H1 (cell line): ENCODE results near the gene TAS2R13. TPM values are rescaled to one million over a fixed set of nuclear protein-coding genes. Genes with fewer than 3 reads are reported as not detected.

Experiments
- CHD7 ChIP-seq: fragments of 300-600 bp; sonication (generic); IDR thresholded peaks from 2 replicates; pipeline ENCODE4 v1.7.1; 2012; ENCODE audit warnings: low read length, moderate library complexity, mild to moderate bottlenecking, inconsistent platforms; ENCODE audit not compliant: insufficient replicate concordance
- CREB1 ChIP-seq: IDR thresholded peaks from 2 replicates; pipeline ENCODE4 v1.6.1; 2012; ENCODE audit warnings: inconsistent platforms
- EZH2 ChIP-seq: fragments of 200-600 bp; sonication (generic); IDR thresholded peaks from 2 replicates; pipeline ENCODE4 v1.7.1; 2012; ENCODE audit warnings: low read depth, mild to moderate bottlenecking, moderate library complexity, low read length, inconsistent platforms; ENCODE audit not compliant: severe bottlenecking
- POU5F1 ChIP-seq: IDR thresholded peaks from 2 replicates; pipeline ENCODE4 v1.6.1; 2011; ENCODE audit warnings: low read depth, mild to moderate bottlenecking, low read length, moderate library complexity
- RXRA ChIP-seq: IDR thresholded peaks from 2 replicates; pipeline ENCODE4 v1.6.1; 2011; ENCODE audit warnings: low read depth, mild to moderate bottlenecking, low read length, moderate library complexity; ENCODE audit not compliant: insufficient read depth
- SP2 ChIP-seq: IDR thresholded peaks from 2 replicates; pipeline ENCODE4 v1.6.1; 2012; ENCODE audit warnings: mild to moderate bottlenecking, low read length, inconsistent platforms
- polyA plus RNA-seq, 7 experiments: library from polyadenylated mRNA; depleted of rRNA in 3 of 7; stranded (reverse) in 5 of 7; unstranded in 2 of 7; fragments of >200 nt in 5 of 7; fragments of 200-250 nt in 2 of 7; gene quantifications; 1 replicate in 5 of 7; 2 replicates in 1 of 7; 4 replicates in 1 of 7; pipeline versions ENCODE4 v1.2.1 to v1.2.3, GENCODE V29; 2011 to 2013; ENCODE audit warnings: missing spikeins in 2 of 7, mixed read lengths in 2 of 7
- total RNA-seq: library from RNA; stranded (reverse); fragmentation: NEBNext Ultra II Directional; extraction: Animal tissue kit (Norgen Biotek cat#: 25700); gene quantifications from 2 replicates; pipeline ENCODE4 v1.2.1, GENCODE V29; 2021

The TAS2R13 gene
- total and polyA plus RNA-seq, 2 of the 8 experiments (the other 6 are each of a cell fraction or from before 2014, with no cell fraction given) = 0.09 to 0.17 TPM

GRCh38 chr12:10861366-10861765 lies 48.0 kb downstream of the TAS2R13 start (continued):
- TF ChIP-seq EZH2 = no peak
- no peak for TF ChIP-seq RXRA
- no peak for TF ChIP-seq CHD7
- TF ChIP-seq POU5F1 = no peak
- TF ChIP-seq CREB1 = no peak
- TF ChIP-seq SP2 = no peak
- TF ChIP-seq, all 59 proteins: peak for 0
